ENCODE measurements around the gene MAP7D2.

- TF ChIP-seq SUZ12 (IDR thresholded peaks at IDR 0.05; ENCODE audit: extremely low read depth, insufficient read depth, insufficient read length), result no peak
- TF ChIP-seq ZNF274 (IDR thresholded peaks at IDR 0.05; ENCODE audit: low read depth, low read length), result no peak
- TF ChIP-seq YY1 (IDR thresholded peaks at IDR 0.05; ENCODE audit: insufficient read depth, insufficient read length), result no peak
Observed at GRCh38 chrX:20038966-20039365, 77.7 kb downstream of the MAP7D2 start.
